GM23248 (cell line): ENCODE measurements around the gene ERG.

Source experiments
- EZH2 ChIP-seq: fragments of 200-600 bp; sonication (generic); IDR thresholded peaks from 2 replicates; pipeline ENCODE4 v1.6.1; 2018; ENCODE audit warnings: antibody characterized with exemption, mild to moderate bottlenecking; ENCODE audit not compliant: insufficient read depth, poor library complexity, severe bottlenecking
- EZH2phosphoT487 ChIP-seq: fragments of 200-600 bp; sonication (generic); IDR thresholded peaks from 2 replicates; pipeline ENCODE4 v1.6.1; 2018; ENCODE audit warnings: antibody characterized with exemption, moderate library complexity, mild to moderate bottlenecking, low read depth; ENCODE audit not compliant: insufficient read depth

DNA sequence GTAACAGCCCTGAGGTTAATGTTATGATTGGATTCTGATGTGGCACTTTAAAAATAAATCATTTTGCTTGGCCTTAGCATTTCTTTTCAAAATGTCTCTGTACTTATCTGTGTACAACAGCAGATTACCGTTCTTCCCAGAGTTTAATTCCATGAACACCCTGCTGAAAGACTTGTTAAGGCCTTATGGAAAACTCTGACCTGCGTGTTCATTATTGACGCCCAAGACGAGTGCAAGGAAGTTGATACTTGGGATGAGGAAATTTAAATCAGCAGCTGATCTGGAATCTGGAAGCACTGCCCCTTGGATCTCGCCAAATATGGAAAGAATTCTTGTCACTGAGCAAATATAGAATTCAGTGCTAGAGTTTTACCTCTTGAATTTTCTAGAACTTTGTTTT, 6.7 kb downstream of the ERG start:
- TF ChIP-seq EZH2 (no peak), EZH2phosphoT487 (no peak)
